ENCODE data around the gene KLHDC8A.
"Not testable (repeated sequence)": the region's sequence is repeated elsewhere in the genome, so short reads cannot be mapped to it uniquely, and the experiment has no call there.

Gene KLHDC8A

GRCh38 chr1:205370780-205371179 is 14.1 kb upstream of the KLHDC8A start:
- DNase-seq = no peak

- no peak for DNase-seq
Measured at GRCh38 chr1:205369701-205370123, 13.0 kb upstream of the KLHDC8A start.

GRCh38 chr1:205368478-205368877 is 11.8 kb upstream of the KLHDC8A start:
- DNase-seq = no peak

- no peak for DNase-seq
Measured at GRCh38 chr1:205365945-205366463, 9.3 kb upstream of the KLHDC8A start.

DNA sequence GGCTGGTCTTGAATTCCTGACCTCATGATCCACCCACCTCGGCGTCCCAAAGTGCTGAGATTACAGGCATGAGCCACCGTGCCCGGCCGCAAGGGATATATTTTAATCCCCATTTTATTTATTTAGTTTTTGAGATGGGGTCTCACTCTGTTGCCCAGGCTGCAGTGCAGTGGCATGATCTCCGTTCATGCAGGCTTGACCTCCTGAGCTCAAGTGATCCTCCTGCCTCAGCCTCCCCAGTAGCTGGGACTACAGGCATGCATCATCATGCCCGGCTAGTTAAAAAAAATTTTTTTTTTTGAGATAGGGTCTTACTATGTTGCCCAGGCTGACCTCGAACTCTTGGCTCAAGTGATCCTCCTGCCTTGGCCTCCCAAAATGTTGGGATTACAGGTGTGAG is 8.4 kb upstream of the KLHDC8A start:
- DNase-seq = not testable (repeated sequence)

GRCh38 chr1:205360891-205361290 is 4.2 kb upstream of the KLHDC8A start:
- DNase-seq = no peak

DNA sequence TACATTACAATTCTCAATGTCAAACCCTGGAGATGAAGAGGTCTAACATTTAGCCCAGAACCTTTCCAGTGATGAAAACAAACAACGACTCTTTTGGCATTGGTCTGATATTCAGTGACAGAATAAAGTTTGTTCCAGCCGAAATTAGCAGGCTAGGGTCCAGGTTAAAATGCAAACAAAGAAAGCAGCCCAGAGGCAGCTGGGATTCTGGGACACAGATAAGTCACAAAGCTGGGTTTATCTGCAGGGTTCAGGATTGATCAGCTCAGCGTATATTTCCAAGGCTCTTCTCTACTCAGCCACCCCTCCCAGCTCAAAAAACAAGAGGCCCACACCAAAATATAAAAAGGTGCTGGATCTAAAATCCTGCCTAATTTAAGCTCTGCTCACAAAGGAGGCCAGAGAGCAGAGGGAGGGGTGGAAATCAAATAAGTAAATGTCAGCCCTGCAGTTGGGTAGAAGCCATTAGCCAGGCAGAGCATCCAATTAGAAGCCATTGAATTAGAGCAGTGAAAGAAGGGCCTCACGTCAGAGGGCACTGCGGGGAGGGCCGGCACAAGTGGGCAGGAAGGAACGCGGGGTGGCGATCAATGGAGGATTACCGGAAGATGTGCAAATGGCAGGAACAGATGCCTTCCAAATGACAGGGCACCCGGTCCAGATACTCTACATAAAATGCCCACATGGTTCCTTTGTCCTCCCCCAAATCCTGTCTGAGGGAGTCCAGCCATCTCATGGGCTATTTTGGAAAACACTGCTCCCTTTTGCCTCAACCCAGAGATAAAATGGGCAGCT is 3.2 kb upstream of the KLHDC8A start:
- DNase-seq = peak; percentile 69 to 81

GRCh38 chr1:205358579-205358978 is 1.9 kb upstream of the KLHDC8A start:
- DNase-seq = no peak

GRCh38 chr1:205357567-205357966 is 845 bp upstream of the KLHDC8A start:
- no peak for DNase-seq

DNA sequence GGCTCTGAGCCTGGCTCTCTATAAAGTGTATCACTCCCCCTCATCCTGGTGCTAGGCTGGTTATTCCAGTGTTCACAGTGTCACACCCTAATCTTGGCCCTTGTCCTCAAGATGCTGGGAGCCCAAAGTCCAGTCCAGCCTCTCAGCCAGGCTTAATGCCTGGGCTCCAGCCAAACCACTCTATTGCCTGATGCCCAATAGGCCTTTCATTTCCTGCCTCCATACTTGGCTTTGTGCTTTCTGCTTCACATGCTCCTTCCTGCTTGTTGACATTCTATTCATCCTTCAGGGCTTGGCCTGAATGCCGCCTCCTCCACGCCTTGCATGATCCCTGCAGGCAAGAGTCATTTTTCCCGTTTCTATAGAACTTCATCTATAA is 1.7 kb downstream of the KLHDC8A start:
- DNase-seq = no peak

DNA sequence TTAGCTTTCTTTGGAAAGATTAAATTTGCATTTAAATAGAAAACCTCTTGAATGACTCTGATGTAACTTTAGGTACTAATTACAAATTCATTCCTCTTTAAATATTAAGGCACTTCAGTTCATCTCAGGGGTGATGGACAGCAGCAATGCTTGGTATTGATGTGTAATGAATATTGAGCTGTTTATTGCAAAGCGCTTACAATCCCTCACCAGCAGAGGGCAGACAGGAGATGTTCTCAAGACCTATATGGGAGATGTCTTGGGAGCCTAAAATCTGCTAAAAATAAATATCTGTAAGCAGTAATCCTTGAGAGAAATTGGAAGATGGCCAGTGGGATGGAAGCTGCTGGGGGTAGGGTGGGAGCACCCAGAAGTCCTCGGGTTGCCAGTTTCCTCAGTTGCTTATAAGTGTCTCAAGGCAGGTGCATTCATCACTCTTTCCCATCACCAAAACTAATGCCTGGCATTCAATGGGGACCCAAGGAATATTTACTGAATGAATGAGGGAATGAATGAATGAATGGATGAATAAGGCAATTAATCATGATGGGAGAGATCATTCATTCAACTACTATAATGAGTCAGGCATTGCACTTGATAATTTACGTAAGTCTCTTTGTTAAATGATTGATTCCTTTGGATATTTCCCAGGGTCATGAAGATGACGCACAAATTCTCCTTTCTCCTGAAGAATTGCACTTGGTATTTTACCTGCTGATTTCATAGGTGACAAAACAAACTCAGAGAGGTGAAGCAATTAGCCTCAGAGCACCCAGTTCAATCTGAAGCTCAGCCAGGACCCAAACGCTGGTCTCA is 2.3 kb downstream of the KLHDC8A start:
- peak in 1 of 2 experiments; percentile 46 for DNase-seq

DNA sequence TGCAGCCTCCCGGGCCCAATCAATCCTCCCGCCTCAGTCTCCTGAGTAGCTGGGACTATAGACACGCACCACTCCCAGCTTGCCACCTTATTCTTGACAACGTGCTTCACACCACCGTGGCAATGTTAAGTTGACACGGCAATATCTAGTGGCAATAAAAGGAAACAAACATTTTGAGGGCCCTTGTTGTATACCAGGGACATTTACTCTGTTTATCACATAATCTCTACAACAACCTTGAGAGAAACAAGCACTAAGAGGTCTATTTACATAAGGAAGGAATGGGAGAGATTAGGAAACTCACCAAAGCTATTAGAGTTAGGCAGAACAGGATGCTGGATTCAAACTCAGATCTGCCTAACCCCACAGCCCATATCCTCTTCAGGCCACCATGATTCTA is 3.1 kb downstream of the KLHDC8A start:
- no peak for DNase-seq

- no peak for DNase-seq
Measured at GRCh38 chr1:205353191-205353590, 3.5 kb downstream of the KLHDC8A start.

GRCh38 chr1:205351984-205352713 is 4.6 kb downstream of the KLHDC8A start:
- DNase-seq = peak in 1 of 2 experiments; percentile 55

DNA sequence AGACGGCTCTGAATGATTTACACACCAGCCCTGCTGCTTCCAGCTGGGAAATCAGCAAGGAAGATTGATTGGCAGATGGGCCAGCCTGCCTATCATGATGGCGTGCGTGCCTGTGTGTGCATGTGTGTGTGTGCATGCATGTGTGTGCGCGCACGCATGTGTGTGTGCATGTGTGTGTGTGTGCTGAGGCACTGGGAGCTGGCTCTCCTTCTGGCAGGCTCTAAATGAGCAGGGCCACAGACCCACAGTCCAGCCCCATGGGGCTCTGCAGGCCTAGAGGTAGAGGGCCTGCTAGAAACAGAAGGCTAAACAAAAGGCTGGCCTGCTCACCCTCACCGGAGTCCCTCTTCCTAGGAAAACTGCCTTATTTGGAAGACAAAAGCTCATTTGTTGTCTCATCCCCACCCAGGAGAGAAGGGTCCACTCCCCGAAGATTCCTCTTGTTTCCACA is 6.0 kb downstream of the KLHDC8A start:
- no peak for DNase-seq

- DNase-seq = no peak
Measured at GRCh38 chr1:205350124-205350523, 6.6 kb downstream of the KLHDC8A start.

- no peak for DNase-seq
Measured at GRCh38 chr1:205348554-205349487, 7.9 kb downstream of the KLHDC8A start.

DNA sequence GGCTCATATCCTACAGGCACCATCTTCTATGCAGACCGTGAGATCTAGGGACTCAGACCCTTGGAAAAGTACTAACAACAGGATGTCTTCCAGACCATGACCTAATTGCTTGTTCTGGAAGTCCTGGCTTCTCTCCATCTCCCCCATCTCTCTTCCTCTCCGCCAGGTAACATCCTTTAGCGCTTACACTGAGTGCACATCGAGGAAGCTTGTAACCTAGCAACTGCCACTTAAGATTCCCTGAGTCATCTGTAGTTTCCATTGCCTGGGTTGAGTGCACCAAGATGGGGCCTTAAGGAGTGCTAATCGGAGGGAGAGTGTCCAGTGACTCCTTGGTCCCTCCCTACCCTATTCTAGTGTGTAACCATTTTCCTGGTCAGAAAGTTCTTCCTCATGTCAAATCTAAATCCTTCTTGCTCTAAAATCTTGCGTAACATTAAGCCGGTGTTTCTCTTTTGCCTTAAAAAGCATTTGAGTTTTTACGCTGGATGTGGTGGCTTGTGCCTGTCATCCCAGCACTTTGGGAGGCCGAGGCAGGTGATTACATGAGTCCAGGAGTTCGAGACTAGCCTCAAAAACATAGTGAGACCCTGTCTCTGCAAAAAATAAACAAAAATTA is 9.7 kb downstream of the KLHDC8A start:
- DNase-seq = no peak

DNA sequence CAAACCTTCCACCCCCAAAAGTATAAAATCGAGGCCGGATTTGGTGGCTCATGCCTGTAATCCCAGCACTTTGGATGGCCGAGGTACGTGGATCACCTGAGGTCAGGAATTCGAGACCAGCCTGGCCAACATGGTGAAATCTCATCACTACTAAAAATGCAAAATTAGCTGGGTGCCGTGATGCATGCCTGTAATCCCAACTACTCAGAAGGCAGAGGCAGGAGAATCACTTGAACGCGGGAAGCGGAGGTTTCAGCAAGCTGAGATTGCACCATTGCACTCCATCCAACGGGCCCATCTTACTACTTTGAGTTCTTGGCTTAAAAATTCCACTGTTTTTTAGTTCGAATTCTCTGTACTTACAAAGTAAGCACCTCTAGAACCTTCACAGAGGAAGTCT is 11.0 kb downstream of the KLHDC8A start:
- DNase-seq = no peak

GRCh38 chr1:205344066-205344928 is 12.4 kb downstream of the KLHDC8A start:
- DNase-seq = no peak

All from cerebellar nuclear complex (tissue), 1 donor.